Keratinocyte (primary cell): ENCODE data around the gene RUSC2. TPM values are rescaled to one million over a fixed set of nuclear protein-coding genes. Genes with fewer than 3 reads are reported as not detected.

Source experiments
- DNase-seq: peaks from one replicate; pipeline ENCODE4 v3.0.0-alpha.2; 2011; ENCODE audit warnings: low read depth, missing footprints, low spot score
- FAIRE-seq: peaks from 2 replicates; lab custom pipeline; 2011; peaks lifted over from hg19 to GRCh38; lab: Jason Lieb, UNC
- H2AFZ ChIP-seq: 2 replicates; pipeline ENCODE4 v1.6.0; 2012; ENCODE audit warnings: low read length, control low read depth, inconsistent platforms; ENCODE audit not compliant: control insufficient read depth
- H3K27ac ChIP-seq: 2 replicates; pipeline ENCODE4 v1.5.1; 2011; ENCODE audit warnings: low read length; ENCODE audit not compliant: control insufficient read depth, insufficient read depth
- H3K27me3 ChIP-seq: 3 replicates; pipeline ENCODE4 v1.6.0; 2011; ENCODE audit warnings: low read length; ENCODE audit not compliant: control insufficient read depth, insufficient read depth; ENCODE audit errors: extremely low read depth
- H3K36me3 ChIP-seq, 2 experiments: 2 replicates in 1 of 2; 3 replicates in 1 of 2; pipeline ENCODE4 v1.5.1; 2011; ENCODE audit warnings: low read length in 2 of 2, mild to moderate bottlenecking in 1 of 2; ENCODE audit not compliant: control insufficient read depth in 2 of 2, insufficient read depth in 2 of 2; ENCODE audit errors: extremely low read depth in 1 of 2
- H3K4me1 ChIP-seq: 3 replicates; pipeline ENCODE4 v1.5.1; 2011; ENCODE audit warnings: low read length; ENCODE audit not compliant: control insufficient read depth, insufficient read depth; ENCODE audit errors: extremely low read depth
- H3K4me2 ChIP-seq: 3 replicates; pipeline ENCODE4 v1.6.0; 2011; ENCODE audit warnings: low read depth, low read length; ENCODE audit not compliant: control insufficient read depth, insufficient read depth; ENCODE audit errors: extremely low read depth
- H3K4me3 ChIP-seq, 3 experiments: fragments of 200-600 bp in 1 of 3; sonication (generic) in 1 of 3; 2 replicates in 2 of 3; 3 replicates in 1 of 3; pipeline ENCODE4 v1.5.1; 2011 to 2016; ENCODE audit warnings: low read length in 3 of 3, mild to moderate bottlenecking in 3 of 3, control low read depth in 2 of 3, inconsistent platforms in 1 of 3, low read depth in 1 of 3, mixed read lengths in 1 of 3, mixed run types in 1 of 3, moderate library complexity in 1 of 3; ENCODE audit not compliant: control insufficient read depth in 2 of 3, insufficient read depth in 2 of 3; ENCODE audit errors: extremely low read depth in 1 of 3
- H3K79me2 ChIP-seq: 2 replicates; pipeline ENCODE4 v1.6.0; 2012; ENCODE audit warnings: low read length; ENCODE audit not compliant: control insufficient read depth, insufficient read depth
- H3K9ac ChIP-seq: 3 replicates; pipeline ENCODE4 v1.6.0; 2011; ENCODE audit warnings: low read length; ENCODE audit not compliant: control insufficient read depth, insufficient read depth; ENCODE audit errors: extremely low read depth
- H3K9me1 ChIP-seq: 3 replicates; pipeline ENCODE4 v1.6.0; 2011; ENCODE audit warnings: low read length; ENCODE audit not compliant: control insufficient read depth, insufficient read depth; ENCODE audit errors: extremely low read depth
- H3K9me3 ChIP-seq: 2 replicates; pipeline ENCODE4 v1.5.1; 2012; ENCODE audit warnings: low read depth, low read length; ENCODE audit not compliant: control insufficient read depth
- H4K20me1 ChIP-seq: 3 replicates; pipeline ENCODE4 v1.6.0; 2011; ENCODE audit warnings: low read length; ENCODE audit not compliant: control insufficient read depth, insufficient read depth; ENCODE audit errors: extremely low read depth
- EZH2 ChIP-seq: IDR thresholded peaks from one replicate; pipeline ENCODE4 v1.6.1; 2012; ENCODE audit warnings: inconsistent platforms, mild to moderate bottlenecking, low read length, moderate library complexity
- dilution Hi-C: fragments of 300-500 bp; cut with MboI; formaldehyde crosslinking; loops from one replicate; pipeline ENCODE4 v1.7.0; 2020; ENCODE audit warnings: low sequenced_read_pairs; ENCODE audit not compliant: extremely low pct_ligation_motif_present
- polyA plus RNA-seq, 5 experiments: library from polyadenylated mRNA; depleted of rRNA in 3 of 5; stranded (reverse) in 3 of 5; stranded (forward) in 1 of 5; unstranded in 1 of 5; fragments of >200 nt; gene quantifications; 1 replicate in 1 of 5; 2 replicates in 3 of 5; 3 replicates in 1 of 5; pipeline versions ENCODE4 v1.2.1 to v1.2.3, GENCODE V29; 2011 to 2012; ENCODE audit warnings: missing spikeins in 2 of 5, low read depth in 1 of 5, low replicate concordance in 1 of 5
- TF ChIP-seq, protein P1 (sequence below), 3 experiments: IDR thresholded peaks in 1 of 3; conservative IDR thresholded peaks in 1 of 3; optimal IDR thresholded peaks in 1 of 3; 2 replicates in 2 of 3; 3 replicates in 1 of 3; pipeline versions ENCODE3 to v1.5.1; 2011; ENCODE audit warnings: low read length in 3 of 3, mild to moderate bottlenecking in 3 of 3, moderate library complexity in 2 of 3, control low read depth in 1 of 3, inconsistent platforms in 1 of 3; ENCODE audit not compliant: insufficient read depth in 2 of 3; ENCODE audit errors: extremely low read depth in 1 of 3

The RUSC2 gene
- polyA plus RNA-seq, 1 donor (not counting 4 experiments of a cell fraction or from before 2014, with no cell fraction given), result 4.2 TPM

- FAIRE-seq (no peak), DNase-seq (no peak)
- no peaks in the 10 kb centered on the region for H4K20me1 ChIP-seq
- H3K79me2 ChIP-seq, result peaks cover 24% of the 10 kb centered on the region
- TF ChIP-seq EZH2, result no peak
- TF ChIP-seq, protein P1, sequence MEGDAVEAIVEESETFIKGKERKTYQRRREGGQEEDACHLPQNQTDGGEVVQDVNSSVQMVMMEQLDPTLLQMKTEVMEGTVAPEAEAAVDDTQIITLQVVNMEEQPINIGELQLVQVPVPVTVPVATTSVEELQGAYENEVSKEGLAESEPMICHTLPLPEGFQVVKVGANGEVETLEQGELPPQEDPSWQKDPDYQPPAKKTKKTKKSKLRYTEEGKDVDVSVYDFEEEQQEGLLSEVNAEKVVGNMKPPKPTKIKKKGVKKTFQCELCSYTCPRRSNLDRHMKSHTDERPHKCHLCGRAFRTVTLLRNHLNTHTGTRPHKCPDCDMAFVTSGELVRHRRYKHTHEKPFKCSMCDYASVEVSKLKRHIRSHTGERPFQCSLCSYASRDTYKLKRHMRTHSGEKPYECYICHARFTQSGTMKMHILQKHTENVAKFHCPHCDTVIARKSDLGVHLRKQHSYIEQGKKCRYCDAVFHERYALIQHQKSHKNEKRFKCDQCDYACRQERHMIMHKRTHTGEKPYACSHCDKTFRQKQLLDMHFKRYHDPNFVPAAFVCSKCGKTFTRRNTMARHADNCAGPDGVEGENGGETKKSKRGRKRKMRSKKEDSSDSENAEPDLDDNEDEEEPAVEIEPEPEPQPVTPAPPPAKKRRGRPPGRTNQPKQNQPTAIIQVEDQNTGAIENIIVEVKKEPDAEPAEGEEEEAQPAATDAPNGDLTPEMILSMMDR (optimal IDR thresholded peaks at IDR 0.05 in 1 of 3, IDR thresholded peaks at IDR 0.05 in 1 of 3, conservative IDR thresholded peaks at IDR 0.05 in 1 of 3; ENCODE audit: extremely low read depth in 1 of 3, insufficient read depth in 2 of 3, low read length in 3 of 3), result no peak
- H3K9ac ChIP-seq, result peak overlapping the region; percentile 36
- H3K27ac ChIP-seq, result peak overlapping the region; percentile 81
- peaks cover 0 to 3% of the 10 kb centered on the region in 2 experiments for H3K36me3 ChIP-seq
- no peaks in the 10 kb centered on the region for H3K9me3 ChIP-seq
- H3K9me1 ChIP-seq, result no peaks in the 10 kb centered on the region
- H3K4me3 ChIP-seq, result no peak overlapping the region
- H3K4me2 ChIP-seq, result peak overlapping the region; percentile 65
- peaks cover 64% of the 10 kb centered on the region for H3K4me1 ChIP-seq
- dilution Hi-C loops, result no loop called here
- no peaks in the 10 kb centered on the region for H3K27me3 ChIP-seq
- no peak overlapping the region for H2AFZ ChIP-seq
Observed at GRCh38 chr9:35518981-35519679, 29.2 kb downstream of the RUSC2 start.

- no peak for DNase-seq
- dilution Hi-C loops, result no loop called here
- Histone ChIP-seq H3K27me3 (no peaks in the 10 kb centered on the region), H3K36me3 (peaks cover 0 to 3% of the 10 kb centered on the region in 2 experiments), H3K4me1 (peaks cover 64% of the 10 kb centered on the region), H3K9me1 (no peaks in the 10 kb centered on the region), H3K27ac (peak overlapping the region; percentile 81), H3K9ac (no peak overlapping the region), H4K20me1 (no peaks in the 10 kb centered on the region), H3K4me2 (peak overlapping the region; percentile 65), H3K79me2 (peaks cover 17% of the 10 kb centered on the region), H3K4me3 (no peak overlapping the region), H2AFZ (no peak overlapping the region), H3K9me3 (no peaks in the 10 kb centered on the region)
- FAIRE-seq, result no peak
- no peak for TF ChIP-seq EZH2
- TF ChIP-seq, protein P1 (optimal IDR thresholded peaks at IDR 0.05 in 1 of 3, IDR thresholded peaks at IDR 0.05 in 1 of 3, conservative IDR thresholded peaks at IDR 0.05 in 1 of 3; ENCODE audit: extremely low read depth in 1 of 3, insufficient read depth in 2 of 3, low read length in 3 of 3), result no peak
Observed at GRCh38 chr9:35519692-35520363, 29.9 kb downstream of the RUSC2 start.
